ENCODE measurements around the gene DR1.
"Not testable (repeated sequence)": the region's sequence is repeated elsewhere in the genome, so short reads cannot be mapped to it uniquely, and the experiment has no call there.

Gene DR1

GRCh38 chr1:93384656-93385055, 38.9 kb downstream of the DR1 start:
- Histone ChIP-seq H3K36me3 (ENCODE audit: insufficient read depth, low read length) (no peaks in the 10 kb centered on the region), H3K27ac (no peak overlapping the region), H3K4me3 (no peak overlapping the region), H3K9me3 (ENCODE audit: low read depth, low read length) (no peaks in the 10 kb centered on the region), H3K9ac (ENCODE audit: insufficient read length) (no peak overlapping the region)
- DNase-seq (ENCODE audit: low read depth, low spot score): no peak
- TF ChIP-seq POLR2AphosphoS5 (IDR thresholded peaks at IDR 0.05; ENCODE audit: borderline replicate concordance, low read depth, low read length): no peak
- TF ChIP-seq EZH2 (IDR thresholded peaks at IDR 0.05): no peak
- TF ChIP-seq FOXP2 (optimal IDR thresholded peaks at IDR 0.05; ENCODE audit: control extremely low read depth, extremely low read length, insufficient read depth): no peak

DNA sequence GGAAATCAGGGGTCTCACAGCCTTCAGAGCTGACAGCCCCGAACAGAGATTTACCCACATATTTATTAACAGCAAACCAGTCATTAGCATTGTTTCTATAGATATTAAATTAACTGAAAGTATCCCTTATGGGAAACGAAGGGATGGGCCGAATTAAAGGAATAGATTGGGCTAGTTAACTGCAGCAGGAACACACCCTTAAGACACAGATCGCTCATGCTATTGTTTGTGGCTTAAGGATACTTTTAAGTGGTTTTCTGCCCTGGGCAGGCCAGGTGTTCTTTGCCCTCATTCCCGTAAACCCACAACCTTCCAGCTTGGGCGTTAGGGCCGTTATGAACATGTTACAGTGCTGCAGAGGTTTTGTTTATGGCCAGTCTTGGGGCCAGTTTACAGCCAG, 40.6 kb downstream of the DR1 start:
- H3K27ac ChIP-seq; DNase-seq (ENCODE audit: low read depth, low spot score); H3K9ac ChIP-seq (ENCODE audit: insufficient read length); H3K36me3 ChIP-seq (ENCODE audit: insufficient read depth, low read length); H3K4me3 ChIP-seq; H3K9me3 ChIP-seq (ENCODE audit: low read depth, low read length): not testable (repeated sequence)

DNA sequence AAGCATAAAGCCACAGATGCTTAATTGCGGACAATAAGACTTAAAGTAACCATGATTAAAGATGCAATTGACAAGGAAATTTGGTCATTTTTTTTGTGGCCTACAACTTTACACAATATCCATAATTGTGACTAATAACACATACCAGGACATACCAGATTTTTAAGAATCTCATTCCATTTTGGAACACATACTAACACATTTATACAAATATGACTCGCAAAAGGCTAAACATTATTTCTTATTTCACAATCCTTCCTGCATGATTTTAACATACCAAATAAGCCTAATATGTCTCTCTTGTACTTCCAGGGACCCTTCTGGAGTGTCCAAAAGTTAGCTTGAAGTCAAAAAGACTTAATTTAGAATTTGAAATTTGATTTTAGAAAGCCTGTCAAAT, 48.8 kb downstream of the DR1 start:
- no peak for TF ChIP-seq EZH2 (IDR thresholded peaks at IDR 0.05)
- no peak for TF ChIP-seq POLR2AphosphoS5 (IDR thresholded peaks at IDR 0.05; ENCODE audit: borderline replicate concordance, low read depth, low read length)
- no peak for TF ChIP-seq FOXP2 (optimal IDR thresholded peaks at IDR 0.05; ENCODE audit: control extremely low read depth, extremely low read length, insufficient read depth)
- H3K9me3 ChIP-seq (ENCODE audit: low read depth, low read length): no peaks in the 10 kb centered on the region
- no peak overlapping the region for H3K27ac ChIP-seq
- no peak overlapping the region for H3K4me3 ChIP-seq
- no peak overlapping the region for H3K9ac ChIP-seq (ENCODE audit: insufficient read length)
- no peaks in the 10 kb centered on the region for H3K36me3 ChIP-seq (ENCODE audit: insufficient read depth, low read length)
- no peak for DNase-seq (ENCODE audit: low read depth, low spot score)

DNA sequence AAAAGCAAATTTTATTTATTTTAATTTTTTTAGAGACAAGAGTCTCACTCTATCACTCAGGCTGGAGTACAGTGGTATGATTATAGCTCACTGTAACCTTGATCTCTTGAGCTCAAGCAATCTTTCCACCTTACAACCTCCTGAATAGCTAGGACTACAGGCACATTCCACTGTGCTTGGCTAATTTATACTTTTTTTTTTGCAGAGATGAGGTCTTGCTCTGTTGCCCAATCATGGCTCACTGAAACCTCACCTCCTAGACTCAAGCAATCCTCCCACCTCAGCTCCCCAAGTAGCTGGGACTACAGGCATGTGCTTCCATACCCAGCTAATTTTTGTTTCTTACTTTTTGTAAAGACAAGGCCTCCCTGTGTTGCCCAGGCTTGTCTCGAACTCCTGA, 49.5 kb downstream of the DR1 start:
- Histone ChIP-seq H3K9me3 (ENCODE audit: low read depth, low read length) (no peaks in the 10 kb centered on the region), H3K4me3 (no peak overlapping the region), H3K36me3 (ENCODE audit: insufficient read depth, low read length) (no peaks in the 10 kb centered on the region), H3K27ac (no peak overlapping the region), H3K9ac (ENCODE audit: insufficient read length) (no peak overlapping the region)
- no peak for DNase-seq (ENCODE audit: low read depth, low spot score)
- no peak for TF ChIP-seq EZH2 (IDR thresholded peaks at IDR 0.05)

DNA sequence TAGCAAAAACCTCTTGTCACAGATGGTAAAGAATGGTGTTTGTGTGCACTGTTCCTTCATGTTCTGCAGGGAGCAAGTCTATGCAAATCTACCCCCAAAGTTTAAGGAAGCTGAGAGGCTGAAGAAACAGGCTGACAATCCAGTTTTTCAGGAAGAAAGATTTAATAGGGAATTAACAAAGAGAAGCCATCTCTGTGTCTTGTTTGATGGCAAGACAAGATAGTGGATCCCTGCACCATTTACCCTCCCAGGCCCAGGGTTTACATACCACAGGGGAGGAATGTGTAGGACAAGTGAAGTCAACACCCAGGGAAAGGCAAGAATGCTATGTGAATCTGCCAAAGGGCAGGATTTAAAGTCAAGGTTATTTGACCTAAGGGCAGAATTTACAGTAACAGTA, 54.1 kb downstream of the DR1 start:
- DNase-seq (ENCODE audit: low read depth, low spot score): no peak
- Histone ChIP-seq H3K9ac (ENCODE audit: insufficient read length) (no peak overlapping the region), H3K4me3 (no peak overlapping the region), H3K27ac (no peak overlapping the region), H3K9me3 (ENCODE audit: low read depth, low read length) (no peaks in the 10 kb centered on the region), H3K36me3 (ENCODE audit: insufficient read depth, low read length) (no peaks in the 10 kb centered on the region)
- TF ChIP-seq FOXP2 (optimal IDR thresholded peaks at IDR 0.05; ENCODE audit: control extremely low read depth, extremely low read length, insufficient read depth) (no peak), EZH2 (IDR thresholded peaks at IDR 0.05) (no peak), POLR2AphosphoS5 (IDR thresholded peaks at IDR 0.05; ENCODE audit: borderline replicate concordance, low read depth, low read length) (no peak)

DNA sequence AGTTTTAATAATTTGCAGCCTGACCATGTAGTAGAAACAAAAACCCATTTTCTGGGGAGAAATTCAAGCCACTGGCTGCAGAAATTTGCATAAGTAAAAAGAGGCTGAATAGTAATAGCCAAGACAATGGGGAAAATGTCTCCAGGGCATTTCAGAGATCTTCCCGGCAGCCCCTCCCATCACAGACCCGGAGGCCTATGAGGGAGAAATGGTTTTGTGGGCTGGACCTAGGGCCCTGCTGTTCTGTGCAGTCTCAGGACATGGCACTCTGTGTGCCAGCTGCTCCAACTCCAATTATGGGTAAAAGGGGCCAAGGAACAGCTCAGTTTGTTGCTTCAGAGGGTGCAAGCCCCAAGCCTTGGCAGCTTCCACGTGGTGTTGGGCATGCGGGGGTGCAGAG, 62.5 kb downstream of the DR1 start:
- no peak overlapping the region for H3K4me3 ChIP-seq
- H3K9me3 ChIP-seq (ENCODE audit: low read depth, low read length): no peaks in the 10 kb centered on the region
- DNase-seq (ENCODE audit: low read depth, low spot score): no peak
- no peak overlapping the region for H3K27ac ChIP-seq
- no peak overlapping the region for H3K9ac ChIP-seq (ENCODE audit: insufficient read length)
- no peaks in the 10 kb centered on the region for H3K36me3 ChIP-seq (ENCODE audit: insufficient read depth, low read length)
- no peak for TF ChIP-seq POLR2AphosphoS5 (IDR thresholded peaks at IDR 0.05; ENCODE audit: borderline replicate concordance, low read depth, low read length)
- no peak for TF ChIP-seq EZH2 (IDR thresholded peaks at IDR 0.05)
- no peak for TF ChIP-seq FOXP2 (optimal IDR thresholded peaks at IDR 0.05; ENCODE audit: control extremely low read depth, extremely low read length, insufficient read depth)

- Histone ChIP-seq H3K9me3 (ENCODE audit: low read depth, low read length) (no peaks in the 10 kb centered on the region), H3K36me3 (ENCODE audit: insufficient read depth, low read length) (no peaks in the 10 kb centered on the region), H3K4me3 (no peak overlapping the region), H3K9ac (ENCODE audit: insufficient read length) (no peak overlapping the region), H3K27ac (no peak overlapping the region)
- DNase-seq (ENCODE audit: low read depth, low spot score): no peak
- no peak for TF ChIP-seq FOXP2 (optimal IDR thresholded peaks at IDR 0.05; ENCODE audit: control extremely low read depth, extremely low read length, insufficient read depth)
- no peak for TF ChIP-seq EZH2 (IDR thresholded peaks at IDR 0.05)
- no peak for TF ChIP-seq POLR2AphosphoS5 (IDR thresholded peaks at IDR 0.05; ENCODE audit: borderline replicate concordance, low read depth, low read length)
Observed at GRCh38 chr1:93411000-93411399, 65.3 kb downstream of the DR1 start.

GRCh38 chr1:93414749-93415148, 69.0 kb downstream of the DR1 start:
- no peak overlapping the region for H3K4me3 ChIP-seq
- no peak overlapping the region for H3K27ac ChIP-seq
- no peaks in the 10 kb centered on the region for H3K36me3 ChIP-seq (ENCODE audit: insufficient read depth, low read length)
- no peak for DNase-seq (ENCODE audit: low read depth, low spot score)
- TF ChIP-seq POLR2AphosphoS5 (IDR thresholded peaks at IDR 0.05; ENCODE audit: borderline replicate concordance, low read depth, low read length) (no peak), EZH2 (IDR thresholded peaks at IDR 0.05) (no peak), FOXP2 (optimal IDR thresholded peaks at IDR 0.05; ENCODE audit: control extremely low read depth, extremely low read length, insufficient read depth) (no peak)
- H3K9ac ChIP-seq (ENCODE audit: insufficient read length): no peak overlapping the region
- H3K9me3 ChIP-seq (ENCODE audit: low read depth, low read length): no peaks in the 10 kb centered on the region

GRCh38 chr1:93415296-93415695, 69.6 kb downstream of the DR1 start:
- no peak overlapping the region for H3K9ac ChIP-seq (ENCODE audit: insufficient read length)
- no peak for TF ChIP-seq FOXP2 (optimal IDR thresholded peaks at IDR 0.05; ENCODE audit: control extremely low read depth, extremely low read length, insufficient read depth)
- no peak for TF ChIP-seq EZH2 (IDR thresholded peaks at IDR 0.05)
- TF ChIP-seq POLR2AphosphoS5 (IDR thresholded peaks at IDR 0.05; ENCODE audit: borderline replicate concordance, low read depth, low read length): no peak
- DNase-seq (ENCODE audit: low read depth, low spot score): no peak
- no peaks in the 10 kb centered on the region for H3K36me3 ChIP-seq (ENCODE audit: insufficient read depth, low read length)
- H3K4me3 ChIP-seq: no peak overlapping the region
- no peaks in the 10 kb centered on the region for H3K9me3 ChIP-seq (ENCODE audit: low read depth, low read length)
- no peak overlapping the region for H3K27ac ChIP-seq
